HTERT RPE-1 (cell line): Measurements from ENCODE around the gene STRC.
"Not testable (repeated sequence)": the region's sequence is repeated elsewhere in the genome, so short reads cannot be mapped to it uniquely, and the experiment has no call there.

ENCODE experiments used
- in situ Hi-C: fragments of 300-500 bp; cut with MboI; formaldehyde crosslinking; loops from 4 replicates; pipeline ENCODE4 v1.14.3; 2020; ENCODE audit warnings: low sequenced_read_pairs

The STRC gene

DNA sequence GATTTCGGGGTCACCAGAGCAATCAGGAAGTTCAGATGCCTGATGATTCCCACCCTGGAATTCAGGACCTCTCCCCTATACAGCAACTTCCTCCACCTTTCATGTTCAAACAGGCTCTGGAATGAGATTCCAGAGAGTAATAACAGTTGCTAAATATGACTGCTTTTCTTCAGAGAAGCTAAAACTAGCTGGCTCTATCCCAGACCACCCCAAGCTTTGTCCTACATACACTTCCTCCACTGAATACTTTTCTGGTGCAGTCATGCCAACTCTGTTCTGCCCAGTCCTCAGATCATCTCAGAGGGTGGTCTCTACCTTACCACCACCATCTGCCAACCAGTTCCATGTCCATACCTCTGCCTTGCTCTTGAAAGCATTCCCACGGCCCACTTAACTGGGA, 52.0 kb downstream of the STRC start:
- in situ Hi-C loops = not testable (repeated sequence)

DNA sequence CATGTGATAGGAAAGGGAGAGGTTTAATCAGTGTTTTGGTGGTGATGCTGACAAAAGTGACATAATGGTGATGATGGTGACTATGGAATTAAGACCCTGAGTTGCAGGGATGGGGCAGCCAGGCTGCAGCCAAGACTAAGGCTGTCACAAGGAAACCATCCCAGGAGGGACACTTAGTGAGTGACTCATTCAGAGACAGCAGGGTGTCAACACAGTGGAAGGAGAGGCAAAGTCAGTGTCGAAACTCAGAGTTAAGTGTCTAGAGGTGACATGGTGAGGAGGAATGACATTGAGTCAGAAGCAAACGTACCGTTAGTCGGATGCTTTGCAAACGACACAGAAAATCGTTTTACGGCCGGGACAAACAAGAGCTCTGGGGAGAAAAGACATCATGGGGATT, 54.8 kb downstream of the STRC start:
- in situ Hi-C loops = not testable (repeated sequence)

DNA sequence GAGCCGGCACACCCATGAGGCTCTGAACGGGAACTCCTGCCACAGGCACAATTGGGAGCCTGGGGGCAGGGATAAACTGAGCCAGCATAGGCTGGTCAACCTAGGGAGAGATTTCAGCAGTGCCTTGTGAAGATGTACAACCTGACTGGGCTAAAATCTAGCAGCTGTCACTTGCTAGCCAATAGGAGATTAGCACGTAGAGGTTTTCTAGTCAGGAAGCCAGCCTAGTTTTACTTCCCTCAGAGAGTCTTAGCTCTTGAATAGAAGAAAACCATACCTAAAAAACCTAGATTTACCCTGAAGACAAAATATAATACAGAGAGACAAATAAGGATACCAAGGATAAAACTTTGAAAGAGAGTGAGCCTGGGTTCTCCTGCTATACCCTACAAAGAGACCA, 55.8 kb downstream of the STRC start:
- in situ Hi-C loops = not testable (repeated sequence)

DNA sequence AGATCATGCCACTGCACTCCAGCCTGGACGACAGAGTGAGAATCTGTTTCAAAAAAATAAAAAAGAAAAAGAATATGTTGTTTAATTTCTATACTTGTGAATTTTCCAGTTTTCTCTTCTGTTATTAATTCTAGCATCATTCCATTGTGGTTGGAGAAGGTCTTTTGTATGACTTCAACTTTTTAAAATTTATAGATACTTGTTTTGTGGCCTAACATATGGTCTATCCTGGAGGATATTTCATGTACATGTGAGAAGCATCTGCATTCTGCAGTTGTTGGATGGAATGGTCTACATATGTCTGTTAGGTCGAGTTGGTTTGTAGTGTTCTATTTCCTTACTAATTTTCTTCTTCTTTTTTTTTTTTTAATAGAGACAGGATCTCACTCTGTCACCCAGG, 65.6 kb downstream of the STRC start:
- in situ Hi-C loops = no loop called here

DNA sequence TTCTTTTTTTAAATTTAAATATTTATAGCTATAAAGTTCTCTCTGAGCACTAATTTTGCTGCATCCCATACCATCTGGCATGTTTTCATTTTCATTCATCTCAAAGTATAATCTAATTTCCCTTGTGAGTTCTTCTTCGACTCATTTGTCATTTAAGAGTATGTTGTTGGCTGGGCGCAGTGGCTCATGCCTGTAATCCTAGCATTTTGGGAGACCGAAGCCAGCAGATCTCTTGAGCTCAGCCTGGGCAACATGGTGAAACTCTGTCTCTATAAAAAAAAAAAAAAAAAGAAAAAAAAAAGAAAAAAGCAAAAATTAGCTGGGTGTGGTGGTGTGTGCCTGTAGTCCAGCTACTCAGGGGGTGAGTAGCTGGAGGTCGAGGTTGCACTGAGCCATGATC, 66.3 kb downstream of the STRC start:
- in situ Hi-C loops = no loop called here

DNA sequence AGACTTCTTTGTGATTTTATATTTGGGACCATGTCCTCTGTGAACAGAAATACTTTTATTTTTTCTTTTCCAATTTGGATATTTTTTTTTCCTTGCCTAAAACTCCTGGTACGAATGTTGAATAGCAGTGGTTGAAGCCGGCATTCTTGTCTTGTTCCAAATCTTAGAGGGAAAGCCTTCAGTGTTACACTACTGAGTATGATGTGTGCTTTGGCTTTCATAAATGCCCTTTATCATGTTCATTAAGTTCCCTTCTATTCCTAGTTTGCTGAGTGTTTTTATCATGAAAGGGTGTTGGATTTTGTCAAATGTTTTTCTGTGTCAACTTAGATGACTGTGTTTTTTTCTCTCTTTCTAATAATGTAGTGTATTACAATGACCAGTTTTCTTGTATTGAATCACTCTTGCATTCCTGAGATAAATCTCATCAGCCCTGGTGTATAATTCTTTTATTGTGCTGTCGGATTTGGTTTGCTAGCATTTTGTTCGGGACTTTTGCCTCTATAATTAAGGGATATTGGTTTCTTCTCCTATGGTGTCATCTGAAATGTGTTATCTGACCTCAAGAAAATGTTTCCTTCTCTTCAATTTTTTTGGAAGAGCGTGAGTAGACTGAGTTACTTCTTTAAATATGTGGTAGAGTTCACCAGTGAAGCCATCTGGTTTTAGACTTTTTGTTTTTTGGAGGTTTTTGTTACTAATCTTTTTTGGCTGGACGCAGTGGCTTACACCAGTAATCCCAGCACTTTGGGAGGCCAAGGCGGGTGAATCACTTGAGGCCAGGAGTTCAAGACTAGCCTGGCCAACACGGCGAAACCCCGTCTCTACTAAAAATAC, 67.9 kb downstream of the STRC start:
- in situ Hi-C loops = no loop called here
